Measurements from ENCODE around the gene ZNF473. TPM values are rescaled to one million over a fixed set of nuclear protein-coding genes. Genes with fewer than 3 reads are reported as not detected.
A peak's percentile ranks its signal among the peaks of the same experiment; 100 is the strongest.

The ZNF473 gene
- polyA plus RNA-seq (2013, experiment 1 of 2) = 7.7 TPM
- polyA plus RNA-seq (2013, experiment 2 of 2) = 7.1 TPM

GRCh38 chr19:50025794-50026549 is at the start of gene ZNF473:
Gene ZNF473, plus strand, starts transcription at chr19:50026005. Its CDS starts 5,078 bp downstream, at chr19:50031083.
- Histone ChIP-seq H3K36me3 (ENCODE audit: insufficient read depth, low read length) (peaks cover 7% of the 10 kb centered on the region), H3K4me3 (ENCODE audit: low read length) (peak within 1 kb of the TSS; percentile 75), H3K4me1 (ENCODE audit: insufficient read depth, low read length) (peaks cover 3% of the 10 kb centered on the region; the same call in 1 of the 2 replicates), H3K27ac (ENCODE audit: low read depth, low read length) (peak within 1 kb of the TSS; percentile 76), H3K9ac (ENCODE audit: low read depth, low read length) (peak within 1 kb of the TSS; percentile 72), H3K9me3 (ENCODE audit: insufficient read depth, low read depth, low read length) (no peaks in the 10 kb centered on the region), H3K27me3 (ENCODE audit: insufficient read depth, low read length) (no peaks in the 10 kb centered on the region)
- WGBS = 20% methylated on average over 44 of the region's 45 CpGs

GRCh38 chr19:49976496-49976895 is 49.3 kb upstream of the ZNF473 start:
- WGBS = 89% methylated on average over 3 of the region's 3 CpGs

DNA sequence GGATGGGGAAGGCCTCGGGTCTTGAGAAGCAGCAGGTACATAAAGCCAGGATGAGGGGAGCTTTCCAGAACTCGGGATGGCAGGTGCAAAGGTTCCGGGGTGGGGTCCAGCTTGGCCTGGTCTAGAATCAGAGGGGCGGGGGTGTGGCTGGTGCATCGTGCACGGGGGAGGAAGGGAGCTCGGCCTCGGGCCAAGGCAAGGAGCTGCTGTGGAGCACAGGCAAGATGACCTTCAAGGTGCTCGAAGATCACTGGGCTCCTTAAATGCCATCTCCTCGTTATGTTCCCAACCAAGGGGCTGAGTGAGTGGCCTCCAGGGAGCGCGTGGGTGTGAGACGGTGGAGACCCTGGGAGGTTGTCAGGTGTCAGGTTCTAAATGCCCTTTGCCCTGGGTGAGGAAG is 48.7 kb upstream of the ZNF473 start:
- 91% methylated on average over 13 of the region's 13 CpGs for WGBS

More at GRCh38 chr19:49976496-49976895, 49.3 kb upstream of the ZNF473 start:
- H3K27me3 ChIP-seq (ENCODE audit: insufficient read depth, low read length) = no peaks in the 10 kb centered on the region
- H3K4me1 ChIP-seq (ENCODE audit: insufficient read depth, low read length) = no peaks in the 10 kb centered on the region
- H3K9ac ChIP-seq (ENCODE audit: low read depth, low read length) = no peak overlapping the region
- no peaks in the 10 kb centered on the region for H3K9me3 ChIP-seq (ENCODE audit: insufficient read depth, low read depth, low read length)
- no peak overlapping the region for H3K4me3 ChIP-seq (ENCODE audit: low read length)
- H3K27ac ChIP-seq (ENCODE audit: low read depth, low read length) = no peak overlapping the region
- H3K36me3 ChIP-seq (ENCODE audit: insufficient read depth, low read length) = 0 out of 2 replicates have a peak, but pooled peaks cover 2% of the 10 kb centered on the region

GRCh38 chr19:49977881-49978280 is 47.9 kb upstream of the ZNF473 start:
- 93% methylated on average over 18 of the region's 18 CpGs for WGBS
- Histone ChIP-seq H3K9me3 (ENCODE audit: insufficient read depth, low read depth, low read length) (no peaks in the 10 kb centered on the region), H3K4me1 (ENCODE audit: insufficient read depth, low read length) (no peaks in the 10 kb centered on the region), H3K27me3 (ENCODE audit: insufficient read depth, low read length) (no peaks in the 10 kb centered on the region), H3K9ac (ENCODE audit: low read depth, low read length) (no peak overlapping the region), H3K27ac (ENCODE audit: low read depth, low read length) (no peak overlapping the region), H3K4me3 (ENCODE audit: low read length) (no peak overlapping the region), H3K36me3 (ENCODE audit: insufficient read depth, low read length) (0 out of 2 replicates have a peak, but pooled peaks cover 5% of the 10 kb centered on the region)

More for the DNA sequence above, 48.7 kb upstream of the ZNF473 start:
- H3K9me3 ChIP-seq (ENCODE audit: insufficient read depth, low read depth, low read length) = no peaks in the 10 kb centered on the region
- H3K27me3 ChIP-seq (ENCODE audit: insufficient read depth, low read length) = no peaks in the 10 kb centered on the region
- 0 out of 2 replicates have a peak, but pooled peaks cover 5% of the 10 kb centered on the region for H3K36me3 ChIP-seq (ENCODE audit: insufficient read depth, low read length)
- no peak overlapping the region for H3K27ac ChIP-seq (ENCODE audit: low read depth, low read length)
- H3K9ac ChIP-seq (ENCODE audit: low read depth, low read length) = no peak overlapping the region
- no peak overlapping the region for H3K4me3 ChIP-seq (ENCODE audit: low read length)
- H3K4me1 ChIP-seq (ENCODE audit: insufficient read depth, low read length) = no peaks in the 10 kb centered on the region

GRCh38 chr19:49978324-49978723 is 47.5 kb upstream of the ZNF473 start:
- no peaks in the 10 kb centered on the region for H3K4me1 ChIP-seq (ENCODE audit: insufficient read depth, low read length)
- WGBS = 92% methylated on average over 11 of the region's 11 CpGs
- H3K9ac ChIP-seq (ENCODE audit: low read depth, low read length) = no peak overlapping the region
- no peaks in the 10 kb centered on the region for H3K27me3 ChIP-seq (ENCODE audit: insufficient read depth, low read length)
- no peak overlapping the region for H3K4me3 ChIP-seq (ENCODE audit: low read length)
- no peak overlapping the region for H3K27ac ChIP-seq (ENCODE audit: low read depth, low read length)
- H3K9me3 ChIP-seq (ENCODE audit: insufficient read depth, low read depth, low read length) = no peaks in the 10 kb centered on the region
- H3K36me3 ChIP-seq (ENCODE audit: insufficient read depth, low read length) = 0 out of 2 replicates have a peak, but pooled peaks cover 5% of the 10 kb centered on the region

GRCh38 chr19:49981603-49982593 is 43.9 kb upstream of the ZNF473 start:
- no peaks in the 10 kb centered on the region for H3K27me3 ChIP-seq (ENCODE audit: insufficient read depth, low read length)
- no peak overlapping the region for H3K27ac ChIP-seq (ENCODE audit: low read depth, low read length)
- 86% methylated on average over 20 of the region's 21 CpGs for WGBS
- 0 out of 2 replicates have a peak, but pooled peaks cover 5% of the 10 kb centered on the region for H3K36me3 ChIP-seq (ENCODE audit: insufficient read depth, low read length)
- H3K9me3 ChIP-seq (ENCODE audit: insufficient read depth, low read depth, low read length) = no peaks in the 10 kb centered on the region
- no peak overlapping the region for H3K9ac ChIP-seq (ENCODE audit: low read depth, low read length)
- H3K4me3 ChIP-seq (ENCODE audit: low read length) = no peak overlapping the region
- no peaks in the 10 kb centered on the region for H3K4me1 ChIP-seq (ENCODE audit: insufficient read depth, low read length)

- Histone ChIP-seq H3K4me1 (ENCODE audit: insufficient read depth, low read length) (no peaks in the 10 kb centered on the region), H3K9ac (ENCODE audit: low read depth, low read length) (no peak overlapping the region), H3K27me3 (ENCODE audit: insufficient read depth, low read length) (no peaks in the 10 kb centered on the region), H3K27ac (ENCODE audit: low read depth, low read length) (no peak overlapping the region), H3K4me3 (ENCODE audit: low read length) (no peak overlapping the region), H3K36me3 (ENCODE audit: insufficient read depth, low read length) (0 out of 2 replicates have a peak, but pooled peaks cover 5% of the 10 kb centered on the region), H3K9me3 (ENCODE audit: insufficient read depth, low read depth, low read length) (no peaks in the 10 kb centered on the region)
- 37% methylated on average over 9 of the region's 10 CpGs for WGBS
Observed at GRCh38 chr19:49983645-49984229, 42.1 kb upstream of the ZNF473 start.

GRCh38 chr19:49984491-49984890 is 41.3 kb upstream of the ZNF473 start:
- Histone ChIP-seq H3K36me3 (ENCODE audit: insufficient read depth, low read length) (0 out of 2 replicates have a peak, but pooled peaks cover 5% of the 10 kb centered on the region), H3K4me1 (ENCODE audit: insufficient read depth, low read length) (no peaks in the 10 kb centered on the region), H3K9me3 (ENCODE audit: insufficient read depth, low read depth, low read length) (no peaks in the 10 kb centered on the region), H3K27me3 (ENCODE audit: insufficient read depth, low read length) (no peaks in the 10 kb centered on the region), H3K4me3 (ENCODE audit: low read length) (no peak overlapping the region), H3K27ac (ENCODE audit: low read depth, low read length) (no peak overlapping the region), H3K9ac (ENCODE audit: low read depth, low read length) (no peak overlapping the region)
- 91% methylated on average over 11 of the region's 11 CpGs for WGBS

- H3K36me3 ChIP-seq (ENCODE audit: insufficient read depth, low read length) = 0 out of 2 replicates have a peak, but pooled peaks cover 5% of the 10 kb centered on the region
- 84% methylated on average over 3 of the region's 3 CpGs for whole genome bisulfite sequencing
- H3K27ac ChIP-seq (ENCODE audit: low read depth, low read length) = no peak overlapping the region
- H3K4me1 ChIP-seq (ENCODE audit: insufficient read depth, low read length) = no peaks in the 10 kb centered on the region
- H3K9ac ChIP-seq (ENCODE audit: low read depth, low read length) = no peak overlapping the region
- H3K9me3 ChIP-seq (ENCODE audit: insufficient read depth, low read depth, low read length) = no peaks in the 10 kb centered on the region
- H3K4me3 ChIP-seq (ENCODE audit: low read length) = no peak overlapping the region
- H3K27me3 ChIP-seq (ENCODE audit: insufficient read depth, low read length) = no peaks in the 10 kb centered on the region
Observed at GRCh38 chr19:49985871-49986270, 39.9 kb upstream of the ZNF473 start.

DNA sequence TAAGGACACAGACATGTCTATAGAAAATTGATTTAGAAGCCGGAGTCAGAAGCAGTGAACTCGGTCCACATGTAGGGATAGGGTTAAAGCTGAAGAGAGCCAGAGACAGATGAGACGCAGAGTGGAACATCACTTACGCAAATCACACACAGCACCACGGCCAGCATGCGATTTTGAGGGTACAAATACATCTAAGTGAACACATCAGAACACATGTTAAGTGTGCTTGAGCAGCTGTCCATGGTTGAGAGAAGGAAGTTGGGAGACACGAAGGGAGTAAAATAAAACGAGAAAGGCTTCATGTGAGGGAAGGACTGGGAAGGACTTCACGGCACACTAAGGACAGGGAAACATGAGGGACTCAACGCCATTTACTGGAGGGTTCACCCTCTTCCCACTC is 39.5 kb upstream of the ZNF473 start:
- H3K36me3 ChIP-seq (ENCODE audit: insufficient read depth, low read length) = peaks cover 10% of the 10 kb centered on the region; the same call in 1 of the 2 replicates
- no peak overlapping the region for H3K9ac ChIP-seq (ENCODE audit: low read depth, low read length)
- H3K27me3 ChIP-seq (ENCODE audit: insufficient read depth, low read length) = no peaks in the 10 kb centered on the region
- H3K9me3 ChIP-seq (ENCODE audit: insufficient read depth, low read depth, low read length) = no peaks in the 10 kb centered on the region
- no peak overlapping the region for H3K4me3 ChIP-seq (ENCODE audit: low read length)
- WGBS = 94% methylated on average over 10 of the region's 10 CpGs
- no peaks in the 10 kb centered on the region for H3K4me1 ChIP-seq (ENCODE audit: insufficient read depth, low read length)
- H3K27ac ChIP-seq (ENCODE audit: low read depth, low read length) = no peak overlapping the region

Measured in HUES64 (cell line).